Activated T-helper 1 cell treated with anti-CD3 and anti-CD28 coated beads, Interleukin-2, amount 50 U/mL, for 16 hours (primary cell): ENCODE measurements around the gene POU5F1.
"Not testable (repeated sequence)": the region's sequence is repeated elsewhere in the genome, so short reads cannot be mapped to it uniquely, and the experiment has no call there.

Experiments used
- DNase-seq, 2 donors: peaks; one replicate each; pipeline ENCODE4 v3.0.0-alpha.2; 2020; ENCODE audit warnings: low read depth in 1 of 2, low spot score in 1 of 2

The POU5F1 gene

GRCh38 chr6:31170600-31170881 lies at the start of gene POU5F1:
POU5F1 (minus strand) TSS chr6:31170682; CDS start chr6:31170620, 62 bp downstream.
- DNase-seq = no peak

GRCh38 chr6:31216208-31216898 lies 45.9 kb upstream of the POU5F1 start:
- no peak for DNase-seq

- not testable (repeated sequence) for DNase-seq
Observed at GRCh38 chr6:31215216-31215615, 44.7 kb upstream of the POU5F1 start.

- no peak for DNase-seq
Observed at GRCh38 chr6:31214516-31214915, 44.0 kb upstream of the POU5F1 start.

GRCh38 chr6:31210741-31211532 lies 40.5 kb upstream of the POU5F1 start:
- DNase-seq = no peak

- no peak for DNase-seq
Observed at GRCh38 chr6:31210123-31210522, 39.6 kb upstream of the POU5F1 start.

GRCh38 chr6:31209137-31209536 lies 38.7 kb upstream of the POU5F1 start:
- no peak for DNase-seq

GRCh38 chr6:31208506-31208905 lies 38.0 kb upstream of the POU5F1 start:
- no peak for DNase-seq

- DNase-seq = no peak
Observed at GRCh38 chr6:31205638-31206037, 35.2 kb upstream of the POU5F1 start.

- no peak for DNase-seq
Observed at GRCh38 chr6:31204751-31205145, 34.3 kb upstream of the POU5F1 start.

- peak in 1 of 2 donors; percentile 43 for DNase-seq
Observed at GRCh38 chr6:31203345-31203979, 33.0 kb upstream of the POU5F1 start.

GRCh38 chr6:31202259-31203166 lies 32.0 kb upstream of the POU5F1 start:
- DNase-seq = no peak

GRCh38 chr6:31199105-31199452 lies 28.6 kb upstream of the POU5F1 start:
- DNase-seq = not testable (repeated sequence)

- DNase-seq = peak; percentile 84 to 88
Observed at GRCh38 chr6:31197559-31198305, 27.2 kb upstream of the POU5F1 start.

- DNase-seq = not testable (repeated sequence)
Observed at GRCh38 chr6:31196251-31197022, 26.0 kb upstream of the POU5F1 start.

GRCh38 chr6:31195308-31195979 lies 25.0 kb upstream of the POU5F1 start:
- not testable (repeated sequence) for DNase-seq

GRCh38 chr6:31194061-31194834 lies 23.8 kb upstream of the POU5F1 start:
- no peak for DNase-seq

- no peak for DNase-seq
Observed at GRCh38 chr6:31193206-31193605, 22.7 kb upstream of the POU5F1 start.
